HG03469 (cell line): Measurements from ENCODE around the gene E2F2.
"Not testable (repeated sequence)": the region's sequence is repeated elsewhere in the genome, so short reads cannot be mapped to it uniquely, and the experiment has no call there.

ENCODE experiments used
- ATAC-seq: cut with Tn5 transposase; IDR thresholded peaks from one replicate; pipeline ENCODE4 v1.9.1; 2021; ENCODE audit warnings: mild to moderate bottlenecking, moderate library complexity, moderate number of reproducible peaks; ENCODE audit not compliant: unreplicated experiment

The E2F2 gene

DNA sequence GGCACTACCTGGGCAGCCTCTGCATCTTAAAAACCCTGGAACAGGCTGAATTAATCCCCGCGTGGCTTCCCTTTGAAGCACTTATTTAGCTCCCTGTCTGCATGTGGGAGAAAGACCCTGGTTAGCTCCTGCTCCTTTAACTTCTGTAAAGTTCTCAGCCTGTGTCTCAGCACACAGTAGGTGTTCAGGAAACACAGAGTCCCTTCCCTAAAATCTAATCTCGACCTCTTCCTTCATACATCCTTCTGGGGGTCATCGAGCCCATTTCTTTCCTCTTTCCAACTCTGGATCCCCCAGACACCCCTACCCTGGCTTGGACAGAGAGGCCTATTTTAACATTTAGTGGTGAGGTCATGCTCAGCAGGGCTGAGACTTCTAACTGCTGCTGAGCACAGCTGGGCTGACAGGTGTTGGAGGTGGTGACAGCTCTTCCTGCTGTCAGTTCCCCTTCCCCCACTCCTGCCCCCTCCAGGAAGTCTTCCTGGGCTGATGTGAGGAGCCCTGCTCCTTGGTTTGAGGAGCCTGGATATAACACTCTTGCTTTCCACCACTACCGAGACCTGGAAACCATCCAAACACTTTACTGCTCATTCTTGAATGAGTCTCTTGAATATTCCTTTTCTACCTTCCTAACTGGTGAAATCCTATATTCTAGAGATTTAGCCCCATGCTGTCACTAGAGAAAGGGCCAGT, 5.3 kb downstream of the E2F2 start:
- no peak for ATAC-seq

DNA sequence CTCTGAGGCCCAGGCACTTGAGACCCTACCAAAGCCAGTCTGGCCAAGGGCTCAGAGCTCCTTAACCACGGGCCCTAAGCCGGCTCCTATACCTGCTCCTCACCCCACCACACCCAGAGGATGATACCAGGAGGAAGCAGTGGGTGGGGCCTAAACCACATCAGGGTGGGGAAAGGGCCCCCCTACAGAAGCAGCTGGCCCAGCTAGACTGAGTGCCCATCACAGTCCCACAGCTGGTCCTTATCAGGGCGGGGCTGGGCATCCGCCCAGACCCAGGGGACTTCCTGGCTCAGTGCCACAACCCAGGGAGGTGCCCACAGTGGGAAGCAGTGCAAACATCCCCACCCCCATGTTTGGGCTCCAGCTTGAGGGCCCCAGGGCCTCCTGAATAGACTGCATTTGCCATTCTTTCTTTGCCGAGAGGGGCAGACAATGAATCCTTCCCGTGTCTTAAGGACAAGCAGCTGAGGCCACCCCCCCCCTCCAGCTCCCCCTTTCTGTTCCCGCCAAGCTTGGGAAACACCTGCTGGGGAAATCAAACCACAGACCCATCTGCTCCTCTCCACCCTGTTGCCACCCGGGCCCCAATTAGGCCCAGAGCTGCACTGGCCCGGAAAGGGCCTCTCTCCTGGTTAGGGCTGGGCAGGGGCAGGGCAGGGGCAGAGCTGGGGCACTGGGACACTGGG, 6.2 kb downstream of the E2F2 start:
- ATAC-seq, result no peak

DNA sequence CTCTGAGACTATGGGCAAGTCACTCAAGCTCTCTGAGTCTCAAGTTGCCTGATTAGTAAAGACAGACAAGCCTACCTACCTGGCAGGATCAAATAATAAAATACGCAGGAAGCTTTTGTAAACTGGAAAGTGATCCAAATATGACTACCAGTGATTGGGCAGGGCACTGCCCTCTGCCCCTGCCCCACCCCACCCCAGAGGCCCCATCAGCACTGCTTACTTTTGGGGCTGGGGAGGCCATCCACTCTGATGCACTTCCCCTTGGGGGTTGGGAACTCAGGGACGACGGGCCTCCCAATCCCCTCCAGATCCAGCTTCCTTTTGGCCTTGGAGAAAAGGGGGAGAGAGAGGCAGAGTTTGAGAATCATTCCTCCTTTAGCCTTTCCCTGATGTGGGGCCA, 6.9 kb downstream of the E2F2 start:
- no peak for ATAC-seq

DNA sequence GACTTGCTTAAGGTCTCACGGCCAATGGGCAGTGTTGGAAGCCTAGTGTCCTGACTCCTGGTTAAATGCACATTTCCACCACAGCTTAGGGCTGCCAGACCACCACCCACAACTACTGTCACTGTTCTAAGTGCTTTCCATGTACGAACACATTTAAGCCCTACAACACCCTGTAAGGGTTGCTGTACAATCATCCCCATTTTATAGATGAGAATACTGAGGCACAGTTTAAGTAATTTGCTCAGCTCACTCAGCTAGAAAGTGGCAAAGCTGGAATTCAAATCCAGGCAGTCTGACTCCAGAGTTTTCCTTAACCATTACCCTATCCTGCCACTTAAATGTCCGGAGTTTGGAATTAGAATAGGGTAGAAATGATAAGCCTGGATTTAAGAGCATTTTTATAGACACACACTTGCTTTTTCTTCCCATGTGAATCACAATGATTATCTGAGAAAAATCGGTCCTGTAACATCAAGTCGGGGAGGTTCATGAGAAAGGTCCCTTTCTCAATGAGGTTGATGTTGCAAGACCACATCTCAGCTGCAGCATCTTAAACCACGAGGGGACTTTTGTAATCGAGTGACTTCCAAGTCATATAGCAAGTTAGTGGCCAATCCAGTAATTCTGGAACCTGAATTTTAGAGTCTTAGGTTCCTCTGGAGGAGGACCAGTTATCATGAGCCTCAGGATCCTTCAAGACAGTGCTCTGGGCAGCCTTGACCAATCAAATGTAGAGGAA, 8.6 kb downstream of the E2F2 start:
- no peak for ATAC-seq

DNA sequence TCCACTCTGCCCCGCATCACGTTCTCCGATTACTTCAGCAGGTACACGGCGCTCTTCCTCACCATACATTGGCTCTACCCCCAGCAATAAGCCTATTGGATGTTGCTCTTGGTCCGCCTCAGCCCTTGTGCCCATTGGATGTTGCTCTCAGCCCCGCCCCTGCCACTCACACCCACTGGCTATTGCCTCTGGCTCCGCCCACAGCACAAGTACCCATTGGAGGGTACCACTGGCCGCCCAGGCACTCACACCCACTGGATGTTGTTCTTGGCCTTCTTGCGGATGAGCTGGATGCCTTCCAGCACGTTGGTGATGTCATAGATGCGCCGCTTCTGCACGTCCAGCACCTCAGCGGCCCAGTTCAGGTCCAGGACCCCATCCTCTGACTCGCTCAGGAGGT, 9.4 kb downstream of the E2F2 start:
- ATAC-seq, result no peak

DNA sequence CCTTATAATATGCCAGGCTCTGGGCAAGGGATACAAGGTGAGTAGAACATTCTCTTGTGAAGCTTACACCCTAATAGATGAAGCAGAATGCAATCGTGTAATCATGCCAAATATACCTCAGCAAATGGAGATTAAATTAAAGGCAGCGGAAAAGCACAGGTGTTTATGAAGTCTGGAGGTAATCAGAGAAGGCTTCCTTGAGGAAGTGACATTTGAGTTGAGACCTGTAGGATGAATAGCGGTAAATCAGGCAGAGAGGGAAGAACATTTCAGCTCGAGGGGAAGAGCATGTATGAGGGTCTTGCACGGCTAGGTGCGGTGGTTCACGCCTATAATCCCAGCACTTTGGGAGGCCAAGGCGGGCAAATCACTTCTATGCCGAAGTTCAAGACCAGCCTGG, 13.5 kb downstream of the E2F2 start:
- no peak for ATAC-seq

DNA sequence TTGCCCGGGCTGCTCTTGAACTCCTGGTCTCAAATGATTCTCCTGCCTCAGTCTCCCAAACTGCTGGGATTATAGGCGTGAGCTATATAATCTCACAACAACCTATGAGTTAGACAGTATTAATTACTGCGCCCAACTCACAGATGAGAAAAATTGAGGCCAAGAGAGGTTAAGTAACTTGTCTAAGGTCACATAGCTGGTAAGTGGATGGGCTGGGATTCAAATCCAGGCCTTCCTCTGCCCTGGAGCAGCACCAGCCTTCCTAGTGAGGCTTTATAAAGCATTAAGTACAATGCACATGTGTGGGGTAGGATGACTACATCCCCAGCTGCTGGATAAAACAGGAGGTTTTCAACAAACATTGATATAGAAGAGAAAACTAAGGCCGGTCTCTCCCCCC, 15.1 kb downstream of the E2F2 start:
- ATAC-seq, result no peak

DNA sequence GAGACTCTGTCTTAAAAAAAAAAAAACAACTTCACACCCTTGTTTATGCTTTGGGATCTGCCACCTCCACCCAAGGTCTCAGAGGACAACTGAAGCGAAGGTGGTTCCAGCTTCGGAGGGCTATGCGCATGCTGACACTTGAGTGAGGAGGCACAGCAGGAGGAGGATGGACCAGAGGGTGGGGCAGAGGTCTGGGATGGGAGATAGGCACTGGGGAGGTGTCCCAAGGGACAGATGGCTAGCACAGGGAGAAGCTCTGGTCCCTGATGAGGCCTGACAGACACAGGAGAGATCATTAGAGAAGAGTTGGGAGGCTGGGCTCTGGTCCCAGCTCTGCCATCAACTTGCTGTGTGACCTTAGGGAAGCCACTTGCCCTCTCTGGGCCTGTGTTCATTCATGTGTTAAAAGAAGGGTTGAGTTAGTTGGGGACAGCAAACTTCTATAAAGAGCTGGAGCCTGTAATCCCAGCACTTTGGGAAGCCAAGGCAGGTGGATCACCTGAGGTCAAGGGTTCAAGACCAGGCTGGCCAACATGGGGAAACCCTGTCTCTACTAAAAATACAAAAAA, 16.8 kb downstream of the E2F2 start:
- no peak for ATAC-seq

DNA sequence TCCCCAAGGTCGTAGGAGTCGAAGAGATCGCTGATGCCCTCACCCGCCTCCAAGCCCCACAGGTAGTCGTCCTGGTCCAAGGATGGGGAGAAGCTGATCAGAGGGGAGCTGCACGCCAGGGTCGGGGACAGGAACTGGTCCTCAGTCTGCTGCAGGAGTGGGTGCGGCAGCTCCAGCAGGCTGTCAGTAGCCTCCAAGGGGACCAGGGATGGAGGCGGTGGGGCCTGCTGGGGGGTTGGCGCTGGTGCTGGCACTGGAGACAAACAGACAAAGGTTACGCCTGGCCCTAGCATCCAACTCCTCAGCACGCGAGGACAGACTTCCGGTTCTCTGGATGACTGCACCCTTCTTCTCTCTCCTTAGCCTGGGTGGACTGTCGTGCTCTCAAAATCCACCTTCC, 21.1 kb downstream of the E2F2 start:
- ATAC-seq, result no peak

DNA sequence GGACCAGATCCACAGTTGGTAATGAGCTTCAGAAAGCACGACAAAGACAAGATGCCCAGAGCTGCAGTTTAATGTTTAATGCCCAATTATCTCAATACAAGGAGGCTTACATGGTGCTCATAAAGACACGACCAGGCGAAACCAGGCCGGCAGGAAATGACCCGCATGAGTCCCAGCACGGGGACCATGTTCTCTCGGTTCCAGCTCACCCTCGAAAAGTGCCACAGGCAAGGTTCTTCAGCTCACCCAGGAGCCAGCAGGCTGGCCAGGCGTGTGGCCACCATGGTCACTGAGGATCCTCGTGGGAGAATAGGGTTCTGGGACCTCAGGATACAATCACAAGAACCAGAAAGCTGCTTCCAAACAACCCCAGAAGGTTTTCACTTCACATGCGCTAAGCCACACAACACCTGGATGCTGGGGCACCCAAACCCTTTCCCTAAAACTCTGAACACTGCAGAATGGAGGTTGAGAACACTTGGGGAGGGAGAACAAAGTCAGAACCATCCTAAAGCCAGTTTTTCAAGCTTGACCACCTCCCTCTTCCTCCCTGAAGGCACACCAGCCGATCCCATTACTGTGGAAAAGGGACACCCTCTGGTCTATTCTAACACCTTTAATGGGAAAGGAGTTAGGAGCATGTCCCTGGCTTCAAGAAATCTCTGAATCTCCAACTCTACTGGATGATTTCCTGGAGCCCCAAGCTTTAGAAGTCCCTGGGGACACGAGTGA, 24.5 kb downstream of the E2F2 start:
- ATAC-seq, result no peak

DNA sequence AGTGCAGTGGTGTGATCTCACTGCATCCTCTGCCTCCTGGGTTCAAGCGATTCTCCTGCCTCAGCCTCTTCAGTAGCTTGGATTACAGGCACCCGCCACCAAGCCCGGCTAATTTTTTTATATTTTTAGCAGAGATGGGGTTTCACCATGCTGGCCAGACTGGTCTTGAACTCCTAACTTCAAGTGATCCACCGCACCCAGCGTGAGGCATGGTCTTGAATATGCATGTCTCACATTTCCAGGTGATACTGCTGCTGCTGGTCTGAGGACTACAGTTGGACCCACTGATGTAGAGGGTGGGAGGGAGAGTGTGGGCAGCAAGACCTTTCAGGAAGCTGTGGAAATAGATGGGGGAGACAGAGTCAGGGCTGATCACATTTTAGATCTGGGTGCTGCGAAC, 25.2 kb downstream of the E2F2 start:
- no peak for ATAC-seq

DNA sequence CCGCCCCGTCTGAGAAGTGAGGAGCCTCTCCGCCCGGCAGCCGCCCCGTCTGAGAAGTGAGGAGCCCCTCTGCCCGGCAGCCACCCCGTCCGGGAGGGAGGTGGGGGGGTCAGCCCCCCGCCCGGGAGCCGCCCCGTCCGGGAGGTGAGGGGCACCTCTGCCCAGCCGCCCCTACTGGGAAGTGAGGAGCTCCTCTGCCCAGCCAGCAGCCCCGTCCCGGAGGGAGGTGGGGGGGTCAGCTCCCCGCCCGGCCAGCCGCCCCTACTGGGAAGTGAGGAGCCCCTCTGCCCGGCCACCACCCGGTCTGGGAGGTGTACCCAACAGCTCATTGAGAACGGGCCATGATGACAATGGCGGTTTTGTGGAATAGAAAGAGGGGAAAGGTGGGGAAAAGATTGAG, 26.9 kb downstream of the E2F2 start:
- ATAC-seq, result not testable (repeated sequence)

DNA sequence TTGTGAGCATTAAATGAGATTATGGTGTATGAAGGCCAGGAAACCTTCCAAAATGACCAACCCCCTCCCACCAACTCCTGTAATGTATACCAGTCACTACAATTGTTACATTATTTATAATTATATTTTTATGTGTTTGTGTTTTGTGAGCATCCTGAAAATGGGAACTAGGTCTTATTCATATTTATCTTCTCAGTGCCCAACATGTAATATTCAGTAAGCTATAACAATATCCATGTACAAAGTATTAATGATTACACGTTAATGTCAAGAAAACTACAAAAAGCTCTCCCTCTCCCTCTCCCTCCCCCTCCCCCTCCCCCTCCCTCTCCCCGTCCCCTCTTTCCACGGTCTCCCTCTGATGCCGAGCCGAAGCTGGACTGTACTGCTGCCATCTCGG, 28.1 kb downstream of the E2F2 start:
- no peak for ATAC-seq

DNA sequence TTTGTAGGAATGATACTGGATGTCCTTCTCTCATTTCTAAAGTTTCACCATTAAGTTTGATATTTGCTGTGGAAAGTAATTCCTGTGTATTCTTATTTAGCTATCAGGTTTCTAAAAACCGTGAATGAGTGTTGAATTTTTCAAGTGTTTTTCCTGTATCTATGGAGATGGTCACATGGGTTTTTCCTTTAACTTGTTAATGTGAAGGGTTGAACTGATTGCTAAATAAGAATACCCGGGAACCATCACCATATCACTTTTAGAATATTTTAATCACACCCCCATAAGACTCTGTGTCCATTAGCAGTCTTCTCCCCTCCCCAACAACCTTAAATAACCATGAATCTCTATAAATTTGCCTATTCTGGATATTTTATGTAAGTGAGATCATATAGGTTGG, 30.6 kb downstream of the E2F2 start:
- ATAC-seq, result no peak

DNA sequence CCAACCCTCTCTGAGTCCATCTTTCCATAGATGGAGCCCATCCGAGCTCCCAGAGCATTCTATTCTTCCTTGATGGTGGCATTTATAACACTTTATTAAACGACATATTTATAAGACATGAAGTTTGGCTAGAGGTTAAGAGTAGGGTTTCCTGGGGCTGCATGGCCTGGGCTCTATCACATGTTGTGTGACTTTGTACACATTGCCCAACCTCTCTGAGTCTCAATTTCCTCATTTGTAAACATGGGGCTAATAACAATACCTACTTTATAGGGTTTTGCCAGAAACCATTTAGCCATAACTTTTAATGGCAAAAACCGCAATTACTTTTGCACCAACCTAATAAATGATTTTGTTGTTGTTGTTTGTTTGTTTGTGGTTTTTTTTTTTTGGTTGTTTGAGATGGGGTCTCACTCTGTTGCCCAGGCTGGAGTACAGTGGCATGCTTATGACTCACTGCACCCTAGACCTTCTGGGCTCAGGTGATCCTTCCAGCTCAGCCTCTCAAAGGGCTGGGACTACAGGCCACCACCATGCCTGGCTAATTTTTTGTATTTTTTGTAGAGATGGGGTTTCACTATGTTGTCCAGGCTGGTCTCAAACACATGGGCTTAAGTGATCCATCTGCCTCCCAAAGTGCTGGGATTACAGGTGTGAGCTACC, 33.1 kb downstream of the E2F2 start:
- ATAC-seq, result no peak

DNA sequence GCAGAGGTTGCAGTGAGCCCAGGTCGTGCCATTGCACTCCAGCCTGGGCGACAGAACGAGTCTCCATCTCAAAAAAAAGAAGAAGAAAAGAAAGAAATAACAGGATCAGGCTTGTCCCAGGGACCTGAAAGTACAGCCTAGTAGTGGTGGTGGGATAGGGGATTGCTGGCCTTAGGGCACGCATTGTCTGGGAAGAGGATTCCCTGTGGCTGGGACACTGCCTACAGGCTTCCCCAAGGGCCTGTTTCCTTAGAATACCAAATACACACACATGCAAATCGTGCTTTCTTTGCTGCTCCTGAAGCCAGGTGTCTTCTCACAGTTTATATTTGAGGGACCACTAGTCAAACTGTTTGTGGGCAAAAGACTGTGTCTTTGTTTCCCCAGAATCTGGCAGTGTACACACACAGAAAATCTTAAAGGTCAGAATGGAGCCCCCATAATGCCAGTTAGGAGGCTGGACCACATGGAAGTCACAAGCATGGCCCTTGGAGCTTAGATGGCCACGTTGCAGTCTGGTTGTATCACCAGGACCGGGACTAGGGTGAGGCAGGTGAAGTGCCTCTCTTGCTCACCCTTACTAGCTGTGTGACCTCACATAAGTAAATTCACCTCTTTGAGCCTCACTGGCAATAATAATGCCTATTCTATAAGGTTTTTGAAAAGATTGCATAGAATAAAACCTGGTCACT, 34.4 kb downstream of the E2F2 start:
- ATAC-seq, result no peak

DNA sequence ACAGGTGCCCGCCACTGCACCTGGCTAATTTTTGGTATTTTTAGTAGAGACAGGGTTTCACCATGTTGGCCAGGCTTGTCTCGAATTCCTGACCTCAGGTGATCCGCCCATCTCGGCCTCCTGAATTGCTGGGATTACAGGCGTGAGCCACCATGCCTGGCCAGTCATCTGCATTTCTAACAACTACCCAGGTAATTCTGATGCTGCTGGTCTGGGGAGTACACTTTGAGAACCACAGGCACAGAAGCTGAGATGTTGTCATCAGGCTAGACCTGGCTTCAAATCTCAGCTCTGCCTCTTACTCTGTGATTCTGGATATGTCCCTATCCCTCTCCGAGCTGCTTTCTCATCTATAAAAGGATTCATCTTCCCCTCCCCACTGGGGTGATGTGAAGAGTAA, 36.2 kb downstream of the E2F2 start:
- ATAC-seq, result not testable (repeated sequence)

DNA sequence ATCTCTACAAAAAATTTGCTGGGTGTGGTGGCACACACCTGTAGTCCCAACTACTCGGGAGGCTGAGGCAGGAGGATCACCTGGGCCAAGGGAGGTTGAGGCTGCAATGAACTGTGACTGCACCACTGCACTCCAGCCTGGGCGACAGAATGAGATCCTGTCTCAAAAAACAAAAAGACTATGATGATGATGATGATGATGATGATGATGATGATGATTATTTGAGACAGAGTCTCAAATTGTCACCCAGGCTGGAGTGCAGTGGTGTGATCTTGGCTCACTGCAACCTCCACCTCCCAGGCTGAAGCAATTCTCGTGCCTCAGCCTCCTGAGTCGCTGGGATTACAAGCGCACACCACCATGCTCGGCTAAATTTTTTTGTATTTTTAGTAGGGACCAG, 38.3 kb downstream of the E2F2 start:
- ATAC-seq, result not testable (repeated sequence)

DNA sequence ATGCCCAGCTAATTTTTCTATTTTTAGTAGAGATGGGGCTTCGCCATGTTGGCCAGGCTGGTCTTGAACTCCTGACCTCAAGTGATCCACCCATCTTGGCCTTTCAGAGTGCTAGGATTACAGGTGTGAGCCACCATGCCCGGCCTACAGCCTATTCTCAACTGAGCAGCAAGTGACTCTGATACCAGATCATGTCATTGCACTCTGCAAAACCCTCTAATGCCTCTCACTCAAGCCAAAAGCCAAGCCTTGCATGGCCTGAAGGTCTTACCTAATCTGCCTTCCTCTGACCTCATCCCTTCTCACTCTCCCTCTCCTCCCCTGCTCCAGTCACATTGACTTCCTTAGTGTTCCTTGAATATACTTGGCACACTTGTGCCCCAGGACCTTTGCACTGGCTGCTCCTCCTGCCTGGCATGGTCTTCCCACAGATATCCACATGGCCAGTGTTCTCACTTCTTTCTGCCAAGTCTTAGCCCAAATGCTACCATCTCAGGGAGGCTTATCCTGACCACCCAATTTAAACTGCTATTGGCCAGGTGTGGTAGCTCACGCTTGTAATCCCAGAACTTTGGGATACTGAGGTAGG, 38.8 kb downstream of the E2F2 start:
- ATAC-seq, result no peak

DNA sequence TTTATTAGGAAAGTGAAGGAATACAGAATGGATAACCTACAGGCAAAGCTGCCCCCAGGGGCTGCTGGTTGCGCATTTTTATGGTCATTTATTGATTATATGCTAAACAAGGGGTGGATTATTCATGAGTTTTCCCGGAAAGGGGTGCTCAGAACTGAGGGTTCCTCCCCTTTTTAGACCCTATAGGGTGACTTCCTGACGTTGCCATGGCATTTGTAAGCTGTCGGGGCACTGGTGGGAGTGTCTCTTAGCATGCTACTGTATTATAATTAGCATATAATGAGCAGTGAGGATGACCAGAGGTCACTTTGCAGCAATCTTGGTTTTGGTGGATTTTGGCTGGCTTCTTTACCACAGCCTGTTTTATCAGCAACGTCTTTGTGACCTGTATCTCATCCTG, 41.2 kb downstream of the E2F2 start:
- ATAC-seq, result no peak
